OCI-LY7 (cell line): Measurements from ENCODE around the gene TMED8.

Experiments used
- EZH2phosphoT487 ChIP-seq: fragments of 200-600 bp; sonication (generic); IDR thresholded peaks from 2 replicates; pipeline ENCODE4 v1.6.1; 2018; ENCODE audit warnings: low read depth, borderline replicate concordance, mild to moderate bottlenecking, mixed run types, antibody characterized with exemption, low read length, moderate library complexity, mixed read lengths
- TF ChIP-seq, protein P1 (sequence below): fragments of 200-600 bp; sonication (generic); conservative IDR thresholded peaks from 2 replicates; pipeline ENCODE4 v1.5.1; 2014; ENCODE audit warnings: mild to moderate bottlenecking, antibody characterized with exemption, low read length, moderate library complexity, mixed read lengths

DNA sequence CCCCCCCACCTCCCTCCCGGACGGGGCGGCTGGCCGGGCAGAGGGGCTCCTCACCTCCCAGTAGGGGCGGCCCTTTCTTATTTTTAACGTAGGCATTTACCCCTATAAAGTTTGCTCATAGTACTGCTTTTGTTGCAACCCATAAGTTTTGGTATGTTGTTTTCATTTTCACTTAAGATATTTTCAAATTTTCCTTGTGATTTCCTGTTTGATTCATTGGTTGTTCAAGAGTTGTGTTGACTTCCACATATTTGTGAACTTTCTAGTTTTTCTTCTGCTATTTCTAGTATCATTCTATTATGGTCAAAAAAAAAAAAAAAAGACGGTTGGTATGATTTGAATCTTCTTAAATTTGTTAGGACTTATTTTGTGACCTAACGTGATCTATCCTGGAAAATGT is 39.9 kb upstream of the TMED8 start:
- TF ChIP-seq, protein P1, sequence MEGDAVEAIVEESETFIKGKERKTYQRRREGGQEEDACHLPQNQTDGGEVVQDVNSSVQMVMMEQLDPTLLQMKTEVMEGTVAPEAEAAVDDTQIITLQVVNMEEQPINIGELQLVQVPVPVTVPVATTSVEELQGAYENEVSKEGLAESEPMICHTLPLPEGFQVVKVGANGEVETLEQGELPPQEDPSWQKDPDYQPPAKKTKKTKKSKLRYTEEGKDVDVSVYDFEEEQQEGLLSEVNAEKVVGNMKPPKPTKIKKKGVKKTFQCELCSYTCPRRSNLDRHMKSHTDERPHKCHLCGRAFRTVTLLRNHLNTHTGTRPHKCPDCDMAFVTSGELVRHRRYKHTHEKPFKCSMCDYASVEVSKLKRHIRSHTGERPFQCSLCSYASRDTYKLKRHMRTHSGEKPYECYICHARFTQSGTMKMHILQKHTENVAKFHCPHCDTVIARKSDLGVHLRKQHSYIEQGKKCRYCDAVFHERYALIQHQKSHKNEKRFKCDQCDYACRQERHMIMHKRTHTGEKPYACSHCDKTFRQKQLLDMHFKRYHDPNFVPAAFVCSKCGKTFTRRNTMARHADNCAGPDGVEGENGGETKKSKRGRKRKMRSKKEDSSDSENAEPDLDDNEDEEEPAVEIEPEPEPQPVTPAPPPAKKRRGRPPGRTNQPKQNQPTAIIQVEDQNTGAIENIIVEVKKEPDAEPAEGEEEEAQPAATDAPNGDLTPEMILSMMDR, result no peak
- TF ChIP-seq EZH2phosphoT487, result no peak
